KG1 (cell line): ENCODE measurements around the gene DZANK1.
"Not testable (repeated sequence)": the region's sequence is repeated elsewhere in the genome, so short reads cannot be mapped to it uniquely, and the experiment has no call there.

Experiments used
- DNase-seq: peaks from one replicate; lab custom pipeline; 2025; lab: John Stamatoyannopoulos, UW

The DZANK1 gene

DNA sequence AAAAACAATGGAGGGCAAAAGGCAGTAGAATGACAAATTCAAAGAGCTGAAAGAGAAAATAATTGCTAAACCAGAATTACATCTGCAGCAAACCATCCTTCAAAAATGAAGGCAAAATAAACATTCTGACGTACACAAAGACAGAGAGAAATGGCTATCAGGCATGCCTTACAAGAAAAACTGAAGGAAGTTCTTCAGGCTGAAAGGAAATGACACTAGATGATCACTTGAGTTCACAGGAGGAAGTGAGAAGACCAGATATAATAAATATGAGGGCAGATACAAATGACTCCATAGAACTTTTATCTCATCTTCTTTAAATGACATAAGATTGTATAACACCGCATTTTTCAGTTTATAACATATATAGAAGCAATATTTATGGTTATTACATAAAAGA lies 30.0 kb downstream of the DZANK1 start:
- no peak for DNase-seq

DNA sequence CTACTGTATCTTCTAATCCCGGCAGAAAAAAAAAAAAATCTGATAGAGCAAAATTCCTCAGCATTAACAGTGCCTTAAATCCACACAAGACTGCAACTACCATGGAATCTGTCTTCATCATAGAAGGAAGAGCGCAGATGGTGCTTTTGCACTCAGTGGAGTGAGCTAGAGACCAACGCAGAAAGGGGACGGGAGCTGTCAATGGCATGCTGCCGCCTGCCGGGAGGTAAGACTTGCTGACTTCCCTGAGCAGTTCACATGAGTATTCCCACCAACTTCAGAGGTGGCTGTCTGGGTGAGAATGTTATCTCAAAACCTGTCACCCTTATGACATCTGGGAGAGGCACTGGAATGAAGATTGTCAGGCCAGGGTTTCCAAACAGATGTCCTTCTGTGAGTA lies 35.6 kb downstream of the DZANK1 start:
- no peak for DNase-seq

DNA sequence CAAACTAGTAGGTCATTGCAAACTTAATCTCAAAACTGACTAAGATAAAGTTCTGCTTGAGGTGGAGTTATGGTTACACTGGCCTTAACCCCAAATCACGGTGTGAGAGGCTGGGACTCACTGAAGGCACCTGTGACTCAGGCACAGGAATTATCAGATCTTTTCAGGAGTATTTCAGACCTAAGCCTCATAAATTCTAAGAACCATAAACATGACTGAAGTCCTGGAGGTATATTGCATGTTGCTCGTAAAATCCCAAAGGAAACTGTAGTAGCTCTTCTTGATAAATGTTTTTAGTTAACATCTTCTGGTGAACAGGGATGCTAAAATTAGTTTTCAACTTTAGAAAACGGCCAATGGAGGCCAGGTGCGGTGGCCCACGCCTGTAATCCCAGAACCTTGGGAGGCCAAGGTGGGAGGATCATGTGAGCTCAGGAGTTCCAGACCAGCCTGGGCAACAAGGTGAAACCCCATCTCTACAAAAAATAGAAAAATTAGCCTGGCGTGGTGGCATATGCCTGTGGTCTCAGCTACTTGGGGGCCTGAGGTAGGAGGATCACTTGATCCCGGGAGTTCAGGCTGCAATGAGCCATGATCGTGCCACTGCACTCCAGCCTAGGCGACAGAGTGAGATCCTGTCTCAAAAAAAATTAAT lies 36.5 kb downstream of the DZANK1 start:
- no peak for DNase-seq

GRCh38 chr20:18428490-18429173 lies 38.2 kb downstream of the DZANK1 start:
- DNase-seq: no peak

- DNase-seq: no peak
Observed at GRCh38 chr20:18427214-18427613, 39.6 kb downstream of the DZANK1 start.

DNA sequence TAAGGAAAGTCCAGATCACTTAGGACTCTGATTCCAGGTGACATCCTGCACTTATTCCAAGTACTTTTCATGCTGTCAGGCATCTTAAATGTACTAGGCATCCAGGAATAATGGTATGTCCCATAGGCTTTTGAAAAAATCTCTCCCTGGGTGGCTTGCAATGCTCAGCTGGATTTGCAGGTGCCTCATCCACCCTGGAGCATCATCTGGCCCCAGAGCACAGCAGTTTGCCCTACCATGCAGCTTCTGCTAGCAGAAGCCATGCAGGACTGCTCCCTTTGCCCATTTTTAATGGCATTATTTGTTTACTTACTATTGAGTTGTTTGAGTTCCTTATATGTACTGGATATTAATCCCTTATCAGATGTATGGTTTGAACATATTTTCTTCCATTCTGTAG lies 45.2 kb downstream of the DZANK1 start:
- no peak for DNase-seq

DNA sequence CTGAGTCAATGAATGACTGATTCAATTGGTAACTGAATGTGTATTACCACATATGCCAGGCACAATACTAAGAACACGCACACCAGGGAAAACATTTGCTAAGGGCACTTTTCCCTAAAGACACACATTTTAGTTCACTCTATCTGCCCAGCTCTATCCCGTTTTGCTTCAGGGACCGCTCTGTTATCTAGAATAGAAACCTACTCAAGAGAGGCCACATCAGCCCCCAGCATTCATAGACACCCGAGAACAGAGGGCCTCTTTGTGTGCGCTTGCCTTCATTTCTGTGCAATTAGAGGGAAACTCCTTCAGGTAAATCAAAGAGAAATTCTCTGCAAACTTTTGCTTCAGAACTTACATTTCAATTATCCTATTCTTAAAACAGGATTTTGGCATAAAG lies 50.3 kb downstream of the DZANK1 start:
- no peak for DNase-seq

DNA sequence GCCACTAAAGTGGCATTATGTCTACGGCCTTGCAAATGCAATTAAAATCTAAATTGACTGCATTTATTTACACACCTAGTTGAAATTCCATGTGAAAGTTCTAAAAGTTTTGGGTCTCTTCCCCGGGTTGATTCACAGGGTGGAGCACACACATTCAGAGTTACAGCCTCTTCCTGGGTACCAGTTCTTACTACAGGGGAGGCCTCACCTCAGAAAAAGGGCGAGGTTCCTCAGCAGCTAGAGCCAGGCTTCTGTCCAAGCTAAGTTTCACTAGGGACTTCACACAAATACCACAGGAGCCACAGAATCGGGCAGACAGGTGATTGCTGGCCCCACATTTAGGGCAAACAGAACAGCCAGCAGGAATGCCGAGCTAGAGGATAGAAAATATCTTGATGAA lies 52.7 kb downstream of the DZANK1 start:
- no peak for DNase-seq

DNA sequence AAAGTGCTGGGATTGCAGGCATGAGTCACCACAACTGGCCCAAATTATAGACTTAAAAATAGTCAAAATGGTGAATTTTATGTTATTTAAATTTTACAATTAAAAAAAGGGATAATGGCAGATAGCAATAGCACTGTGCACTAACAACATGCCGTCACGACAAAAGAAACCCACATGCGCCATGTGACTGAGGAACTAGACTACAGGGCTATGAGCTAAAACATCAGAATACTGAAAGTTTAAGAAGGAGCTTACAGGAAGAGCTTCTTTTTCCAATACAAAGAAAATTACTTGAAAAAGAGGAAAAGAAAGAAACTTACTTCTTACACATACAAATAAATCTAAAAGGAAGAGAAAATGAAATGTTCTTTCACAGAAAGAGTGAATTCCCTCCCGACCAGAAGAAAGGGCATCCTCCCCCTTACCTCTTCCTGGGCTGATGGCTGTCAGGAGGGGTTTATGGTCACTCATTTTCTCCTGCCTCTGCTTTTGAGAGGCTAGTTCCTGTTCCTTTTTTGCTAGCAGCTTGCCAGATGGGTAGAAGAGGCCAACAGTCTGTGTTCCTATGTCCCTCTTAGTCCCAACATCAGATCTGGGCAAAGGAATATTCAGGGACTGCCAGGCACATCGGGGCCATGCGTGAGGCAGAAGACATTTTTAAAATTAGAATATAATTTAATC lies 54.5 kb downstream of the DZANK1 start:
- DNase-seq: peak; percentile 36

DNA sequence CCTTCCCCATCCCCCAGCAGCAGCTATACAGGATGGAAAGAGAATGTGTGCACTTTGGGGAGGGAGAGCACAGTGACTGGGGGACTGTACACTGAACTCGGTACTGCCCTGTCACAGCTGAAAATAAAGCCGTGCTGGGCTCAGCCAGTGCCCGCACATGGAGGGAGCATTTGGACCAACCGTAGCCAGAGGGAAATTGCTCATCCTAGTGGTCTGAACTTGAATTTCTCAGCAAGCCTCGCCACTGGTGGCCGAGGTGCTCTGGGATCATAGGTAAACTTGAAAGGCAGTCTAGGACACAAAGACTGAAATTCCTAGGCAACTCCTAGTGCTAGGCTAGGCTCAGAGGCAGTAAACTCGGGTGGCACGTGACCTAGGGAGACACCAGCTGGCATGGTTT lies 61.0 kb downstream of the DZANK1 start:
- DNase-seq: no peak

- DNase-seq: no peak
Observed at GRCh38 chr20:18404172-18404571, 62.7 kb downstream of the DZANK1 start.

DNA sequence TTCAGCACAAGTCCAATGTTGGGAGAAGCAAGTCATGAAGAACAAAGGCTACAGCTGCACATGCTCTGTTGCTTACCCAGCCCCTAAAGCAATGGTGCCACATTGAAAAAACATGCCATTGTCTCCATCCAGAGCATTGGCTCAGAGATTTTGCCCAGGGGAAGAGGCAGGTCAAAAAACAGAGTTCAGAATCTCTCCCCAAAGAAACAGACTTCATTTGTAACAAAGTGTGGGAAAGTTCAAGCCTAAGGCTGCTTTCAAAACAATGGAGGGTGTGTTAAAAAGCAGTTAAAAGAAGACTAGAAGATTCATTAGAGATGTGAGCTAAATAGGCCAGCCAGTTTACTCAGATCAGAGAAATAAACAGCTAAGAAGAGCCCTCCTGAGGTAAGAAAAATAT lies 63.6 kb downstream of the DZANK1 start:
- DNase-seq: no peak

GRCh38 chr20:18401305-18401704 lies 65.5 kb downstream of the DZANK1 start:
- DNase-seq: no peak

- no peak for DNase-seq
Observed at GRCh38 chr20:18400460-18400859, 66.4 kb downstream of the DZANK1 start.

DNA sequence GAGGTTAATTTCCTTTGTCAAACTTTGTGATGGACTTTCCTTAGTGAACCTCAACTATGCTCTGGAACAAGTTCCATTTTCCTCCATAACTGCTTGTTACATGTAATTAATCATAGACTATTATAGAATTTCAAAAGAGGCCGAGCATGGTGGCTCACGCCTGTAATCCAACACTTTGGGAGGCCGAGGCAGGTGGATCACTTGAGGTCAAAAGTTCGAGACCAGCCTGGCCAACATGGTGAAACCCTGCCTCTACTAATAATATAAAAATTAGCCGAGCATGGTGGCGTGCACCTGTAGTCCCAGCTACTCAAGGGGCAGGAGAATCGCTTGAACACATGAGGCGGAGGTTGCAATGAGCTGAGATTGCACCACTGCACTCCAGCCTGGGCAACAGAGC lies 68.1 kb downstream of the DZANK1 start:
- not testable (repeated sequence) for DNase-seq

DNA sequence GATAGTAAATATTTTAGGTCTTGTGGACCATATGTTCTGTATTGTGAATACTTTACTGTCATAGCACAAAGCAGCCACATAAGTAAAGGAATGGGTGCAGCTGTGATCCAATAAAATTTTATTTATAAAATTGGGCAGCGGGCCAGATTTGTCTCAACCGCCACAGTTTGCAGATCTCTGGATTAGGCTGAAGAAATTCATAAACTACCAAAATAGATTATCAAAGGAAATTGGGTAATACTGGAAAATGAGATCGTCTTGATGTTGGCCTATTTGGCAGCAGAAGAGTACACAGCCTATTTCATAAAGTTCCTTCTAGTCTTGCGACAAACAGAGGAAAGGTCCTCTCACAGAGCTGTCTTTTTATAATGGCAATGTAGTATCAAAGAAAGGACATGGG lies 69.8 kb downstream of the DZANK1 start:
- DNase-seq: no peak

DNA sequence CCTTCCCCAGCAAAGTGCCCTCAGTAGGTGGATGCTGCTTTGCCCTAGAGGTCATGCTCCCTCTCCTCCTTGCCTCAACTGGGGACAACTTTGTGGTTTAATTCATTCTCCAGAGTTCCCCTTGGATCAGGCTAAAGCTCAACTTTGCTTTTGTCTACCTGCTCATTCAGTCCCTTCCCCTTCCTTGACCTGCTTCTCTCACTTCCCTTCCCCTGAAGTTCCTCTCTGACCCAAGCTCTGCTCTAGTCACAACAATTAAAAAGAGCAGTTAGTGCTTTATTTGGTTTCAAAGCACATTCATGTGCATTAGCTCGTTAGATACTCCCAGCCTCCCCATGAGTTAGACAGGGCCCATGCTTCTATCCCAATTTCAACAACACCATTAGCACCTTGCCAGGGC lies 71.3 kb downstream of the DZANK1 start:
- no peak for DNase-seq

GRCh38 chr20:18394363-18394762 lies 72.5 kb downstream of the DZANK1 start:
- no peak for DNase-seq

DNA sequence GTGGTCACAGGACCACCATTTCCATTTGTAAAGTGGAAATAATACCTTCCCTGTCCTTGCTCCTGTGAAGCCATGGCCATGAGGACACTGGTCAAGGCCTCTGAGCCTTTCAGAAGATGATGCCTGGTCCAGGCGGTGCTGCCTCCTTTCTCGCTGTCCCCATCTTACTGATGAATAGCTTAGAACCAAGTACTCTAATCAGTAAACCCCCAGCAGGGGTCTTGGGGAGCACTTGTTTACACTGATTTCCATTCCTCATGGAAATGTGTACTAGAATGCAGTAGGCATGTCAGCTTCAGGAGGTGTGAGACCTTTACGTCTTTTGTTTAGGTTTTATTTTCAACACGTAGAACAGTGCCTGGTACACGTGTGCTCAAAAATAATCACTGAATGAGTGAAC lies 75.1 kb downstream of the DZANK1 start:
- no peak for DNase-seq

- DNase-seq: no peak
Observed at GRCh38 chr20:18390201-18390600, 76.6 kb downstream of the DZANK1 start.

DNA sequence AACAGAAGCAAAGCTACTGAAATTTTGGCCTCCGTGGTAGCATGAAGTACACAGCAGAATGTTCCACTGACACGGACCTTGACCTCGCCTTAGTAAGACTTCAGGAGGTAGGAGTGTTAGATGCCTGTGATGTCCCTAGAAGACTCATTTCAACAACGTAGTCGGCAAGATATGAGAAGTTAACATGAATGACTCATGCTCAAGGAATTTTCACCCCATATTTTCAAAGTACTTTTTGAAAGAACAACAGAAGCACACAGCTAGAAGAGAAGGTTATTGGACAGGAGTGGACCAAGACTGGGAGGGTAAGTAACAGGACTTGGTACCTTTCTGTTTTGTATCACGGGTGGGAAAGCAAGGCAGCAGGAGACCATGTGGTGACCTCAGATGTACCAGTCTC lies 78.0 kb downstream of the DZANK1 start:
- DNase-seq: no peak

DNA sequence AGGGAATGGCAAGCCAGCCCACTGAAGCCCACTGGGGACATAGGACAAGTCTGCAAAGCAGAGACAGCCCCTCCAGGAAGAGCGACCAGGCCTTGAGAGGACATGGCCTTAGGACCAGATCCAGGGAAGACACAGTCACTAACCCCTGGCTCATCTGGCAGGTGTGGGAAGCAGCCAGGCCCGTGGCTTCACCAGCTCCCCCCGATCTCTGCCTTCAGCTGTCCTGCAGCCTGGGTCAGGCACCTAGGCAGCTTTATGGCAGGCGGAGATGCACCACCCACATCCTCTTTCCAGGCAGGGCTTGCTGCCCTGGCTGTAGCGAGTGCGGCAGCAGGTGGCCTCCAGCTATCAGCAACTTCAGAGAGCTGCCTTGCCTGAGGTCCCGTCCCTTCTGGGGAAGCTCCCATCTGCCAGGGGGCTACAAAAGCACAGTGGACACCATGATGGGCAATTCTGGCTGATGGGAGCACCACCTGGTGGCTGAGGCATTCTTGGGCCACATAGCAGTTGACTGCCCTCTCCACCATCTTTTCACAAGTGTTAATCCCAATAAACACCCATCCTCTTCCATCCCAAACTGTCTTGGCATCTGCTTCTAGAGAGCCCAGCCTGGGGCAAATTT lies 85.8 kb downstream of the DZANK1 start:
- DNase-seq: no peak

- no peak for DNase-seq
Observed at GRCh38 chr20:18377896-18378481, 88.8 kb downstream of the DZANK1 start.
